HG03135 (cell line): ENCODE results near the gene ZDHHC14.
A peak's percentile ranks its signal among the peaks of the same experiment; 100 is the strongest.

Source experiments
- ATAC-seq: cut with Tn5 transposase; IDR thresholded peaks from one replicate; pipeline ENCODE4 v1.9.1; 2021; ENCODE audit warnings: mild to moderate bottlenecking, moderate library complexity; ENCODE audit not compliant: unreplicated experiment

Gene ZDHHC14

DNA sequence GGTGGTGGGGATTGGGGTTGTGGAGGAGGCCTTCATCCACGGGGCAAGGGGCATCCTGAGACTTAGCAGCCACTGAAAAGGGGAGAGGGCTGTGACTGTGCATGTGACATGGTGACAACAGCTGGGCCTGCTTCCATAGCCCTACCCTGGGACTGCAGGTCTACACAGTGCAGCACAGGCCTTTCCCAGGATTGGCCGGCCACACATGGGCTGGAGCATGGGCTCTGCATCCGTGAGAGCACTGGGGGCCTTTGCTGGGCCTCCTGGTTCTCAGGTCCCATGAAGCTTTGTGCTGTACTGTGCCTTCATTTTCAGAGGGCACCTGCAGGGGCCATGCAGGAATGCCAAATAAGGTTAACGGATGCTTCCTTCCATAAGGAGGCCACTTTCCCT lies 56.0 kb downstream of the ZDHHC14 start:
- no peak for ATAC-seq

DNA sequence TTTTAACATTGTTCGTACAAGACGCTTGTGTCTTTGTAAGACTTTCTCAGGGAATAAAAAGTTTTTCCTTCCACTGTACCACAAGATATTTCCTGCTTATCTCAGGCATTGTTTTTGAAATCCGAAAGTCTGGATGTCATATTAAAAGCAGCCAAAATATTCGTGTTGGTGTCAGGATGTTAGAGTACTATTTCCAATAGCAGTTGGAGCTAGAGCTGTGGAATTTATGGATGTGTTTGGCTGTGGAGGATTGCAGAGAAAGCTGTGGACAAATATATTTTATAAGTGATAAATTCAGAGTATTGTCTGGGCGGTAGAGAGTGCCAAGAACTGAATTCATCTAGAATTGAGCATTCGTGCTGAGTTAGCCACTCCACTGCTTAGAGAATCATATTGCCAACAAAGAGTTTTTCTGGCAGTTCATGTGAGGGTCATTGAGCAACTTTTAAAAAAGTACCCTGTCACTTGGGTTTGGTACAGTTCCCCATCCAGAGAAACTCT lies 57.7 kb downstream of the ZDHHC14 start:
- ATAC-seq = no peak

DNA sequence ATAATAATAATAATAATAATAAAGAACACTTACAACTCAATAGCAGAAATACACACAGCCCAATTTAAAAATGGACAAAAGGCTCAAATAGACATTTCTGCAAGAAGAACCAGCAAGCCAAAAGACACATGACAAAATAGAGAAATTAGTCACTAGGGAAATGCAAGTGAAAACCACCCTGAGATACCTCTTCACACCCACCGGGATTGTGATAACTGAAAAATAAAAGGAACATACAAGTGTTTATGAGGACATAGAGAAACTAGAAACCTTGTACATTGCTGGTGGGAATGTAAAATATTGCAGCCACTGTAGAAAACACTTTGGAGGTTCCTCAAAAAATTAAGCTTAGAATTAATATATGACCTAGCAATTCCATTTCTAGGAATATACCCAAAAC lies 59.2 kb downstream of the ZDHHC14 start:
- no peak for ATAC-seq

DNA sequence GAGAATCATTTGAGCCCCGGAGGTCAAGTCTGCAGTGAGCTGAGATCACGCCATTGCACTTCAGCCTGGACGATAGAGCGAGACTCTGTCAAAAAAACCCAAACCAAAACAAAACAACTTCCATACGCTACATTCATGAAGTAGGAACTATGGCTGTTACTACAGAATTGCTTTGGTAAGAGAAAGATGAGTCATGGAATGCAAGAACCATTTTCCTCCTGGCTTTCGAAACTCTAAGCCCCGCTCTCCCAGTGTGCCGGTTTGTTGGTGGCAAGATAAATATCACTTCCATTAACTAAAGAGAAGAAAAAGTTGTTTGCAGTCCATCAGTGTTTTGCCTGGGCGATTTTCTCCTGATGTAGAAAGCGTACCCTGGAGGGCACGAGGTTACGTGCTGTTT lies 61.3 kb downstream of the ZDHHC14 start:
- no peak for ATAC-seq

DNA sequence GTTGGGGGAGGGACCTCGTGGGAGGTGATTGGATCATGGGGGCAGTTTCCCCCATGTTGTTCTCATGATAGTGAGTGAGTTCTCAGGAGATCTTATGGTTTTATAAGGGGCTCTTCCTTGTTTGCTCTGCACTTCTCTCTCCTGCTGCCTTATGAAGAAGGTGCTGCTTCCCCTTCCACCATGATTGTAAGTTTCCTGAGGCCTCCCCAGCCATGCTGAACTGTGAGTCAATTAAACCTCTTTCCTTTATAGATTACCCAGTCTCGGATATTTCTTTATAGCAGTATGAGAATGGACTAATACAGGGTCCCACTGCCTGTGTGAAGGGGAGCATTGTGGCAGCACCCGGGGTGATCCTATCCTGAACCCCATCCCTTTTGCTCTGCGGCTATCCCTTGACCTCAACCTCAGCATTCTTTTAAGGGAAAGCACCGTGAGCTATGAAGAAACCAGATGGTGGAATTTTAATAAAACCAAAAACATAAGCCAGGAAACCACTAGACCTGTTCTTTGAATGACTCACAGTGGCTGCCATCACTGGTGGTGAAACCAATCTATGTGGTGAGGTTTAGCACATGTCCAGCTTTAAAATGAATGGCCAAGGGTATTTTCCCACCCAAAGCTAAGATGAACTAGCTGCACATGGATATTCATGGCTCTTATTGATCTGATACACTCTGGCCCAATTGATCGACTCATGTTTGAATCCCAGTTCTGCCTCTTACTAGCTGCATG lies 62.2 kb downstream of the ZDHHC14 start:
- peak; percentile 91 for ATAC-seq

DNA sequence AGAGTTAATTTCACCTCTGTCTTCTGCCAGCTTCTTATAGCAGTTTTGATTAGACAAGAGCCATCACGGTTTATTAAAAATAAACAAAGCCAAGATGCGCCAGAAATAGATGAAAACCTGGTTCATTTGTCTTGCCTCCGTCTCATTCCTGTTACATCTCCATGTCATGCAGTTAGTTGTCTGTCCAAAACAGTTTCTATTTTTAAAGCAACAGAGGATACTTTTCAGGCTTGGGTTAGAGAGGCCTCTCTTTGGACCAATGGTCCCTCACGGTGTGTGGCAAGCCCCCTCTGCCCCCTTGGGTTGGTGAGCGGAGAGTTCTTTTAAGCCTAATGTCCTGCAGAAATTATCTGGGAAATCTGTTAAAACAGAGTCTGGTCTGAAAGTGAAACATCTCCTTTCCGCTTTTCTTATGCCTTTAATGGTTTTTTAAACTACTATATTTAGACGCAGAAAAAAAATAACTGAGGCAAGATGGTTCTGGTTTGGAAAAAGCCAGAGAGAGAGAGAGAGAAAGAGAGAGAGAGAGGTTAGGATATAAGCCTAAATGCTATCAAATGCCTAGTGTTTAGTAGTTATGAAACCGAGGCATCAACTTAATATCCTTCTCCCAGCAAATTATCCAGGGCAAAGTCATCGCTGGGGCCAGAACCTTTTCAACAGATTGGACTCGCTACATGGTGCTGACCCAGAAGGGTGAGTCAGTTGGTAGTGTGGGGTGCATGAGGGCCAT lies 64.5 kb downstream of the ZDHHC14 start:
- ATAC-seq = no peak

DNA sequence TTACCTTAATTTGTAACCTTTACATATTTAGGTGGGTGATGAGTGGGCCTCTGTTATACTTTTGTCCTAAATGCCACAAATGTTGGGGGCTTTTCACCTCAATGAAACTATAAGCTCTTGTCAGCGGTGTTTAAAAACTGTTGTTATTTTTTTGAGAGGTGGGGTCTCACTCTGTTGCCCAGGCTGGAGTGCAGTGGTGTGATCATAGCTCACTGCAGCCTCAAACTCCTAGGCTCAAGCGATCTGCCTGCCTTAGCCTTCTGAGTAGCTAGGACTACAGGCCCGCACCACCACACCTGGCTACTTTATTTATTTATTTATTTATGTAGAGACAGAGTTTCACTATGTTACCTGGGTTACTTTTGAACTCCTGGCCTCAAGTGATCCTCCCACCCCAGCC lies 66.7 kb downstream of the ZDHHC14 start:
- no peak for ATAC-seq

DNA sequence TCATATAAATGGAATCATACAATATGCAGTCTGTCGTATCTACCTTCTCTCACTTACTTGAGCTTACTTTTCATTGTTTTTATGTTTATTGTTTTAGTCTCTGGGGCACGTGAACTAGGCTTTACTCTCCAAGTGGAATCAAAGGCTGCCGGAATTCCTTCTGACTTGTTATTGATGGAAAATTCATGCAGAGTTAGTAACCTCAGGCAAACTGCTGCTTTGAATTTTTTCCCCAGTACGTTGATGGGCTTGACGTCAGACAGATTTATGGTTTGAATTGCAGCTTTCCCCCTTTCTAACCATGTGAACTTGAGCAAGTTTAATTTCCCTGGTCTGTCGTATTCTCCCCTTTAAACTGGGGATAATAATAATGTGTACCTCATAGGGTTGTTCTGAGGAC lies 68.6 kb downstream of the ZDHHC14 start:
- ATAC-seq = no peak

DNA sequence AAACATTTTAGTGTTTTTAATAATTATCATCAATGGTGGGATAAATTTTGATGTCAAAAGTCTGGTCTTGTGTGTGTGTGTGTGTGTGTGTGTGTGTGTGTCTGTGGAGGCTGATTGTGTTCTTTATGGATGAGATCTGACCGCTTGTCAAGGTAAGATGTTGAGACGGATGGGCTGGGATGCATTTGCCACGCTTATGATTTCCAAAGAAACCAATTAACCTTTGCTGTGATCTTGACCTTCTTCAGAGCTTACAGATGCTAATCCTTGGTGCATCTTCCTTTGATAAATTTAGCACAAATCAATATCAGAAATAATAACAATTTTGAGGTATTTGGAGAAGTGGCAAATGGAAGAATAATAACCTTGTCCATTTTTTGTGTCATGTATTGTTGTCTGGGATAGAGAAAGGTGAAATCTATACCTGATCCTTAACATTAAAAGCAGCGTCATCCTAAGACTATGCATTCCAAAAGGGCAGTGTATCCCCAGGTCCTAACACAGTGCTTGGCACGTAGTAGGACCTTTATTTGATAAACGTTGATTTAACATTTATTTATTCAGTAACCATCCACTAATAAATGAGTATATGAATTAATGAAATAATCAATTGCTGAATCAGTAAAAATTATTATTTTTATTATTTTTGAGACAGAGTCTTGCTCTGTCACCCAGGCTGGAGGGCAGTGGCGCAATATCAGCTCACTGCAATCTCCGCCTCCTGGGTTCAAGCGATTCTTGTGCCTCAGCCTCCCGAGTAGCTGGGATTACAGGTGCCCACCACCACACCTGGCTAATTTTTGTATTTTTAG lies 70.1 kb downstream of the ZDHHC14 start:
- ATAC-seq = no peak

DNA sequence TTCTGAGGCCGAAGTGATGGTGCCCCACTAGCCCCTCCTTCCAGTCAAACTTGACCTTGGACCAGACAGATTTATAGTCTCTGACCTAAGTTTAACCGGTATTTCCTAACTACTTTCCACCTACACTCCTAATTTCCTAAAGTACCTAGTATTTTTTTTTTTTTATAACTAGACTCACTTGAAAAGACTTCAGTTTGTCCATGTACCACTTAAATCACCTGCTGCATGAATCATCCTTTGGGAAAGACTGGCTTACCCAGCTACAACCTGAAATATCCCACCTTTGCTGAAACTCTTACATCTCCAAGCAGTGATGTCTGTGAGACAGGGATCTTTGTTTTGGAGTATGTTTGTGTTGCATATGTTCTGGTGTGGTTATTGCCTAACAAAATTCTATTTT lies 71.1 kb downstream of the ZDHHC14 start:
- no peak for ATAC-seq

DNA sequence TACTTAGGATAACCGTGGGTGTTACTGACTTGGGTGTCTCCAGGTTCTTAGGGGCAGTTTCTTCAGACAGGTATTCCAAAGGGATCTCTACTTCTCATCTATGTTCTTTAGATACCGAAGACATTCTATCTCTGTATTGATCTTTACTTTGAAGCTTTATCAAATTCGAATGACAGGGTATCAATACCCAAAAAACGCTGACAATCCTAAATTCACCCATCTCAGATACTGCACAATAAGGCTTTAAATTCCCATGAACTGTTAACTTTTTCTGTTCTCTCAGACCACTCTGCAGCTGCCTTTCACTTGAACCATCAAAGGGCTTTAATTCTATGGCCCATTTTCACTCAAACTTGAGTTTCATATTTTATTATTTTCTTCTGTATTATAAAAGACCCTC lies 72.1 kb downstream of the ZDHHC14 start:
- no peak for ATAC-seq

DNA sequence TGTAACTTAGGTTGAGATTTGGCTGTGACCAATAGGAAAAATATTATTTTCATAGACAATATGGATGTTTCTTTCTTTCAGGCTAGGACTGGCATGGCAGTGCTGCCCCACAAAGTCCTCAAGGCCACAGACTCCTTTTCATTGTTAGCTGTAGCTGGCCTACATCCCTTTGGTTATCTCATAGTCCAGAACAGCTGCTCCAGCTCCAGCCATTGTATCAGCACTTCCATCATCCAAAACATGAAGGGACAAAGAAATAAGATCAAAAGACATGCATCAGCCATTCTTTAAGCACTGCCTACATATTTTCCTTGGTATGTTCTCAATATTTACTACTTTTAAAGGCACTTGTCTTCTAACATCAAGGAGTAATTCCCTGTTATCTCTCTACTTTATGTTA lies 73.0 kb downstream of the ZDHHC14 start:
- no peak for ATAC-seq

DNA sequence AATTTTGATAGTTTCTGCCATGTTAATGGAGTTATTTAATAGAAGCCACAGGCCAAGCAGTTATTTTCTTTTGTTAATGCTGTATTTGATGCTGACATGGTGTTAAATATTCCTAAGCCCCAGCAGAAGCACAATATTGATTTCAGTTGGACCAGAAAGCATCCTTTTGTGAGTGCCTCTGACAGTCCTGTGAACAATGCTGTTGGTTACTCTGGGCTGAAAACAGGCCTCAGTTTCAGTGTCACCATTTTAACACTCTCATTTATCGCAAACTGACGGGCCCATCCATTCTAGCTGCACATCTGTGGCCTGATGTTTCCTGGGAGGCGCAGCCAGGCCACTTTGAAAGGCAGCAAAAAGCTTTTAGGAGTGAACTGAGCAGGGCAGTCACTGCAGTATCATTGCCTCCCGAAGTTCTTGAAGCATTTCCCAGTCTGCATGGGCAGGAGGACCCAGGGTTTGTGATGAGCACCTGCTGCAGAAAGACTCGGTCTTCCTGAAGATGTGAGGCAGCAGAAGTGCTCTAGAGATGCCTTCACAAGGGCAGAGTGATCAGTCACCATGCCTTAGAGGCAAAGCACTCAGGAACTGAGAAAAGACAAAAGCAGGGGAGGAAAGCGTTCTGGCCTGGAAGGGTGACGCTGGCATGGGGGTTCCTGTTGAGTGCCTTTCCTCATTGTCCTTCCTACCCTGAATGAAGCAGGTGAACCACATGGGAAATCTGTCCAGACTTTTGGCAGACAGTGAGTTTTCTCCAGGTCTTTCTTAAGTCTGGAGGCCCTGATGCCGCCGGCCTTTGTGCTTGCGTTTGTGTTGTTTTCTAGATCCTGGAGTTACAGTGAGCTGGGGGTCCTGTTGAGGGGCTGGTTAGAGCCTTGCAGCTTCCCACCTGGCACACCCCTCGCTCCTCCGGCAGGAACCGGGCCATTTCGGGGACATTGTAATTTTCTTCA lies 74.0 kb downstream of the ZDHHC14 start:
- ATAC-seq = no peak

DNA sequence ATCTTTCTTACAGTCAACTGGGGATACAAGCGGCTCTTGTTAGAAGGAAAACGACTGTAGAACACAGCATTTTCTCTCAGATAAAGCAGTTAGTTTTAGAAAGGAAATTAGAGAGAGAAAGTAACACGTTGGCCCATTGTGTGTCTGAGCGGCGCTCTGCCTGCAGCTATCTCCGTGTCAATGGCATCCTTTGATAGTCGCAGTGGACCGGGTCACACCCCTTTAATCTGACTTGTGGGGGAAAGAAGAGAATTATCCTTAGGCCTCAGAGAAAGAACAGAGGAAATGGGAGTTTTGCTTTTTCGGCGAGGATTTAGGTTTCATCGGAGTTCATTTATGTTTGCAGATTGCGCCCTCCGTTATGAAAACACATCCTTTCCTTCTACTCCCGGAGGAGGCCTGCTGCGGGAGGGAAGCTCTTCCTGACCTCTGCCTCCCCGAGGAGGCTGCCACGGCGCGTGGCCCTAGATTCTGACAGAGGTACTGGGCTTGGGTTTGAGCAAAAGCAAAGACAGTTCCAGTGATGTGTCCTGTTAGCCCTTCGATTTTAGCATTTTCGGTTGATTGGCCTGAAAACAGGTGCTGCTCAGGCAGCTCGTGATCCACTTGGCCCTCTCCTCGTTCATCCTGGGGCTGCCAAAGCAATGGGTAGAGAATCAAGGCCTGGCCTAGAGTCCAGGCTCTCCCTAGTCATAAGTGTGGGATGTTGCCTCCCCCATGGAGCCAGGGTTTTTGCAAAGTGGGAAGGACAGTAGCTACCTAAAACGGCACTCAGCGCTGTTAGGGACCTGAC lies 74.9 kb downstream of the ZDHHC14 start:
- no peak for ATAC-seq

DNA sequence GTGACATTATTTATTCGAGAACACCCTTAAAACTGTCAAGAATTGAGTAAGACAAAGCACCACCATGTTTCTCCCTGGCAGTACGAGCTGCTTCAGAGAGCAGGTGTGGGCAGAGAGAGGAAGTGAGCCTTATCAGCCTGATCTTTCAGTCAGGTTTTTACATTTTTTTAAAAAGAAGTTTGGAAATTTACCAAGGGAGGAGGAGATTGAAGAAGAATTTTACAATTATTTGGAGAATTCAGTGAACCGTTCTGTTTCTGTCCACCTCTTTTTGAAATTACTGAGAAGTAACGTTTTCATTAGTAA lies 75.5 kb downstream of the ZDHHC14 start:
- ATAC-seq = peak; percentile 64

DNA sequence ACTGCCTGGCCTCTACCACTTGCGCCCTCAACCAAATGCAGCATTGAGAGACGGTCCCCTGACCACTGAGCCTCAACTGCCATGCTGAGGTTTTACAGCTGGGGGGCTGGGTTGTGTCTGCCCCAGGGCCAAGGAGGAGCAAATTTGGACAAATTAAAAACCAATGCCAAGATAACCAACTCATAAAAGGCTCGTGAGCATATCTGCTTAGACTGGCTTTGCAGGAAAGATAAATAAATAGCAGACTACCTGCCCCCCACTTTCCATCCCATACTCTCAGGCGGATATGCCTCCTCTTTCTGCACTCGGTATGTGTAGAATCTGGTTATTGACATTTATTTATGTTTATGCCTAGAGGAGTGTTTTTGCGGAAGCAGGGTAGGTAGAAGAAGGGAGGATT lies 76.8 kb downstream of the ZDHHC14 start:
- ATAC-seq = no peak

DNA sequence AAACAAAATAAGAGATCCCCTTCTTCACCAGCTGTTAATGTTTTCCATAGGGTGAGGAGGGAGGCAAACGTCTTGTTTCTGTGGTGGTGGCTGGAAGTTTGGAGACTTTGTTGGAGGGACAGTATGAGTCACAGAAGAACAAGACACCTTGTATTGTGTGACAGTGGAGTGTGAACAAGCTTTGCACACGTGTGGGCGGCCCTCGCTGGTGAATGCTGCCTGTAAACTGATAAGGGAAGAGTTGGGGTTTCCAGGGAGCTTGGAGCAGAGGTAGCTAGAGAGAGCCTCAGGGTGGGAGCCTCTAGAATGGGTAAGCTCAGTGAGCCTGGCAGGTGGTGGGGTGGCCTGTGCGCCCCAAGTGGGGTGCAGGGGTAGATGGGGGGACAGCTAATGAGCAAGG lies 78.3 kb downstream of the ZDHHC14 start:
- no peak for ATAC-seq

DNA sequence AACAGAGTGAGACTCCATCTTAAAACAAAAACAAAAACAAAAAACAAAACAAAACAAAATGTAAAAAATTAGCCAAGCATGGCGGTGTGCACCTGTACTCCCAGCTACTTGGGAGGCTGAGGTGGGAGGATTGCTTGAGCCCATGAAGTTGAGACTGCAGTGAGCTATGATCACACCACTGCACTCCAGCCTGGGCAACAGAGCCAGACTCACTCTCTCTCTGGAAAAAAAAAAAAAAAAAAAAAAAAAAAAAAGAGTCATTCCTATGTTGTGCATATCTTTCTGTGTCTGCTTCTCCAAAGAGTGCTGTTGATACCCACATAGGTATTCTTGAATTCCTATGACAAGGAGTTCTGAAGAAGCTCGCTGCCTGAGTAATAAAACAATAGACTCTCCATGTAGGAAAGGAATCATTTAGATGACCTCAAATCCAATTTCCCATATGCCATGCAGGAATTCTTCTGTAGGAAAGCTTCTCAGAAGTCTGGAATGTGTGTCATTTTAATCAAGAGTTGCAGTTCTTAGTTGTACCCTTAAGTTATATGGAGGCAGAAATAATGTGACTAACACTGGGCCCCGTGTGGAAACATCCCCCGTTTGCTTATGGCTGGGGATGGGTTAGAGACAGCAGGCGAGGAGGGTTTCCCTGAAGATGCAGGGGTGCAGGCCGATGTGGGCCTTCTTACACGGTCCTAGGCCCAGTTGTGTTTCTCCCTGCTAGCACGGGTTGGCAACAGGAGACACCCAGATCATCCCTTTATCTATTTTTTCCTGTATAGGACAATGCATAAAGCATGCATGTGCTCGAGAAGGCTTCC lies 79.4 kb downstream of the ZDHHC14 start:
- ATAC-seq = no peak
